Stomach (tissue), 9 donors: ENCODE results near the gene OR51A7. TPM values are rescaled to one million over a fixed set of nuclear protein-coding genes. Genes with fewer than 3 reads are reported as not detected.

Experiments used
- DNase-seq, 2 donors: peaks; one replicate each; pipeline versions ENCODE4 v3.0.0 to v3.0.0-alpha.2; 2013 to 2019
- H3K27ac ChIP-seq, 5 donors: fragments of 200-600 bp in 4 of 5; sonication (generic) in 4 of 5; one replicate each; pipeline ENCODE4 v1.5.1; 2013 to 2019; ENCODE audit warnings: mild to moderate bottlenecking in 1 of 5, moderate library complexity in 1 of 5
- H3K27me3 ChIP-seq, 3 donors: fragments of 200-600 bp; sonication (generic); one replicate each; pipeline ENCODE4 v1.5.1; 2017 to 2019; ENCODE audit warnings: mixed run types in 1 of 3
- H3K36me3 ChIP-seq, 4 donors: fragments of 200-600 bp; sonication (generic); 1 replicate in 3 of 4; 2 replicates in 1 of 4; pipeline ENCODE4 v1.5.1; 2016 to 2019
- H3K4me1 ChIP-seq, 4 donors: fragments of 200-600 bp; sonication (generic); one replicate each; pipeline ENCODE4 v1.5.1; 2016 to 2019
- H3K4me3 ChIP-seq, 4 donors: fragments of 200-600 bp; sonication (generic) in 3 of 4; one replicate each; pipeline ENCODE4 v1.5.1; 2016 to 2019; ENCODE audit warnings: mild to moderate bottlenecking in 1 of 4
- H3K9me3 ChIP-seq, 4 donors: fragments of 200-600 bp; sonication (generic); one replicate each; pipeline ENCODE4 v1.5.1; 2016 to 2019
- CTCF ChIP-seq, 7 experiments: fragments of 450-650 bp in 4 of 7; fragments of 200-600 bp in 3 of 7; sonication (generic) in 3 of 7; IDR thresholded peaks; one replicate each; pipeline ENCODE4 v1.5.1; 2016 to 2019; ENCODE audit warnings: antibody characterized with exemption in 7 of 7, control low read depth in 2 of 7, mild to moderate bottlenecking in 1 of 7
- EP300 ChIP-seq: sonication (generic); formaldehyde crosslinking; IDR thresholded peaks from one replicate; pipeline ENCODE4 v1.6.1; 2017; ENCODE audit warnings: antibody characterized with exemption
- POLR2A ChIP-seq, 4 donors: fragments of 450-650 bp; IDR thresholded peaks; one replicate each; pipeline ENCODE4 v1.6.1; 2016; ENCODE audit warnings: antibody characterized with exemption in 4 of 4, control low read depth in 2 of 4, mild to moderate bottlenecking in 1 of 4, moderate library complexity in 1 of 4
- POLR2AphosphoS5 ChIP-seq, 3 donors: sonication (generic); formaldehyde crosslinking; IDR thresholded peaks; one replicate each; pipeline ENCODE4 v1.6.1; 2016; ENCODE audit warnings: antibody characterized with exemption in 3 of 3
- WGBS, 5 donors: extraction: QIAGEN DNeasy Blood & Tissue Kit in 3 of 5; methylation state at CpG; one replicate each; pipeline versions ENCODE4 v1.1.5 to v1.1.7; 2013 to 2018; 5-methylcytosine and 5-hydroxymethylcytosine counted together
- intact Hi-C: fragments of 100-400 bp; cut with DNase I; formaldehyde crosslinking; loops from one replicate; pipeline ENCODE4 v1.15.1; 2023; ENCODE audit warnings: low total_unique reads
- polyA plus RNA-seq, 3 donors: library from polyadenylated mRNA; stranded (reverse); fragments of 200-250 nt; gene quantifications; one replicate each; pipeline ENCODE4 v1.2.3, GENCODE V29; 2013
- total RNA-seq, 5 donors: library from RNA; depleted of rRNA; stranded (reverse); fragments of >200 nt; gene quantifications; one replicate each; pipeline versions ENCODE4 v1.1.0 to v1.2.3, GENCODE V29; 2014 to 2016
- donor health status: healthy with polysubstance abuse.
- donor health status: Bipolar disorder and iron deficiency.
- donor health status: healthy.

Gene OR51A7
- total and polyA plus RNA-seq, 8 donors: not detected

DNA sequence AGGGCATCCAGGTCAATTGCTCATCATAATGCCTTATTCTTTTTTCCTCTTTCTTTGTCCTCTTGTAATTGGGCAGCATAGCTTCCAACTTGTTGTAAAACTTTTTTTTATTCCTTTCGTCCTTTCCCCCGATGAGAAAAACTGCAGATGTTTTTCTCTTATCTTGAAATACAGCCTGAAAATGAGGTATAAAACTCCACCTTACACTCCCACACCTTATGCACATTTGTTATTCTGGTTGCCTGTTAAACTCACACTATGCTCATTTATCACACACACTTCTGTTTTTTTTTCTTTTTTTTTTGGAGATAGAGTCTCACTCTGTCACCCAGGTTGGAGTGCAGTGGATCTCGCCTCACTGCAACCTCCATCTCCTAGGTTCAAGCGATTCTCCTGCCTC, 53.8 kb downstream of the OR51A7 start:
- no peaks in the 10 kb centered on the region for H3K4me1 ChIP-seq
- H3K9me3 ChIP-seq: no peaks in the 10 kb centered on the region
- TF ChIP-seq EP300 (no peak), CTCF (IDR thresholded peaks at IDR 0.05) (no peak), POLR2AphosphoS5 (IDR thresholded peaks at IDR 0.05) (no peak), POLR2A (IDR thresholded peaks at IDR 0.05) (no peak)
- no peaks in the 10 kb centered on the region for H3K36me3 ChIP-seq
- no peaks in the 10 kb centered on the region for H3K27me3 ChIP-seq
- intact Hi-C loops: no loop called here
- WGBS, 5 donors: 82 to 92% (median 88%) methylated on average over 4 of the region's 4 CpGs
- no peak overlapping the region for H3K27ac ChIP-seq
- peak in 1 of 2 donors; percentile 7 for DNase-seq
- H3K4me3 ChIP-seq: no peak overlapping the region

Other genes starting within 250 kb of the OR51A7 start
- 10 to 100 TPM in 1 of 5 donors, under 1 TPM in 1, not detected in 3; 0.37 to 26.1 TPM for gene OR51E2, start 205.9 kb upstream of the OR51A7 start, total RNA-seq
- under 1 TPM in 1 of 3 donors, not detected in 2; 0.05 TPM for gene OR51E2, start 205.9 kb upstream of the OR51A7 start, polyA plus RNA-seq
- gene MMP26, start 199.0 kb upstream of the OR51A7 start, total RNA-seq: not detected
- not detected for gene MMP26, start 199.0 kb upstream of the OR51A7 start, polyA plus RNA-seq
- gene OR51F1, start 133.8 kb upstream of the OR51A7 start, total RNA-seq: not detected
- not detected for gene OR51F1, start 133.8 kb upstream of the OR51A7 start, polyA plus RNA-seq
- not detected for gene OR52R1, start 99.4 kb upstream of the OR51A7 start, total RNA-seq
- not detected for gene OR52R1, start 99.4 kb upstream of the OR51A7 start, polyA plus RNA-seq
- not detected for gene OR51F2, start 82.5 kb upstream of the OR51A7 start, total RNA-seq
- gene OR51F2, start 82.5 kb upstream of the OR51A7 start, polyA plus RNA-seq: not detected
- gene OR51S1, start 54.6 kb upstream of the OR51A7 start, total RNA-seq: not detected
- gene OR51S1, start 54.6 kb upstream of the OR51A7 start, polyA plus RNA-seq: not detected
- not detected for gene OR51T1, start 21.9 kb upstream of the OR51A7 start, total RNA-seq
- gene OR51T1, start 21.9 kb upstream of the OR51A7 start, polyA plus RNA-seq: not detected
- not detected for gene OR51G2, start 15.6 kb downstream of the OR51A7 start, total RNA-seq
- not detected for gene OR51G2, start 15.6 kb downstream of the OR51A7 start, polyA plus RNA-seq
- gene OR51G1, start 20.6 kb downstream of the OR51A7 start, total RNA-seq: not detected
- gene OR51G1, start 20.6 kb downstream of the OR51A7 start, polyA plus RNA-seq: not detected
- gene OR51A4, start 43.8 kb downstream of the OR51A7 start, total RNA-seq: not detected
- gene OR51A4, start 43.8 kb downstream of the OR51A7 start, polyA plus RNA-seq: not detected
- not detected for gene OR51A2, start 51.9 kb downstream of the OR51A7 start, total RNA-seq
- gene OR51A2, start 51.9 kb downstream of the OR51A7 start, polyA plus RNA-seq: not detected
- gene OR51L1, start 91.1 kb downstream of the OR51A7 start, total RNA-seq: not detected
- not detected for gene OR51L1, start 91.1 kb downstream of the OR51A7 start, polyA plus RNA-seq
- not detected for gene OR52J3, start 142.7 kb downstream of the OR51A7 start, total RNA-seq
- not detected for gene OR52J3, start 142.7 kb downstream of the OR51A7 start, polyA plus RNA-seq
- gene OR52E2, start 155.8 kb downstream of the OR51A7 start, total RNA-seq: not detected
- not detected for gene OR52E2, start 155.8 kb downstream of the OR51A7 start, polyA plus RNA-seq
- 1 to 10 TPM in 1 of 5 donors, not detected in 4; 2.6 TPM for gene OR52E1, start 165.8 kb downstream of the OR51A7 start, total RNA-seq
- not detected for gene OR52E1, start 165.8 kb downstream of the OR51A7 start, polyA plus RNA-seq
- gene OR52A5, start 234.6 kb downstream of the OR51A7 start, total RNA-seq: under 1 TPM in 1 of 5 donors, not detected in 4; 0.18 TPM
- gene OR52A5, start 234.6 kb downstream of the OR51A7 start, polyA plus RNA-seq: not detected